Endometrium (tissue), 2 donors: ENCODE data around the gene CYP3A7.
"Not testable (repeated sequence)": the region's sequence is repeated elsewhere in the genome, so short reads cannot be mapped to it uniquely, and the experiment has no call there.

Experiments used
- FAIRE-seq: peaks from 2 replicates; lab custom pipeline; 2012; peaks lifted over from hg19 to GRCh38; lab: Jason Lieb, UNC
- donor health status: control.
- donor health status: control.

The CYP3A7 gene

GRCh38 chr7:99734987-99735386, at the start of gene CYP3A7:
Gene CYP3A7, minus strand, starts transcription at chr7:99735196. Its CDS starts 103 bp downstream, at chr7:99735093.
- no peak for FAIRE-seq

DNA sequence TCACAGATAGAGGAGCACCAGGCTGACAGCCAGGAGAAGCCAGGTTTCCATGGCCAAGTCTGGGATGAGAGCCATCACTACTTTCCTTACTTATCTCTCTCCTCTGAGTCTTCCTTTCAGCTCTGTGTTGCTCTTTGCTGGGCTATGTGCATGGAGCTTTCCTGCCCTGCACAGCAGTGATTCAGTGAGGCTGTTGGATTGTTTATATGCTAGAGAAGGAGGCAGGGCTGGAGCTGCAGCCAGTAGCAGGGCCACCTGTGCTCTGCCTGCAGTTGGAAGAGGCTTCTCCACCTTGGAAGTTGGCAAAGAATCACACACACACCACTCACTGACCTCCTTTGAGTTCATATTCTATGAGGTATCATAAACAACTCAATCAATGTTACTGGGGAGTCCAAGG, 49.0 kb upstream of the CYP3A7 start, which contains the start of gene CYP3A4:
Gene CYP3A4, minus strand, starts transcription at position 178 of the 400 bp plus-strand sequence. Its CDS starts 103 bp downstream, at position 75.
- no peak for FAIRE-seq

- no peak for FAIRE-seq
These were observed 47.3 kb upstream of the CYP3A7 start for GRCh38 chr7:99782012-99782953.

DNA sequence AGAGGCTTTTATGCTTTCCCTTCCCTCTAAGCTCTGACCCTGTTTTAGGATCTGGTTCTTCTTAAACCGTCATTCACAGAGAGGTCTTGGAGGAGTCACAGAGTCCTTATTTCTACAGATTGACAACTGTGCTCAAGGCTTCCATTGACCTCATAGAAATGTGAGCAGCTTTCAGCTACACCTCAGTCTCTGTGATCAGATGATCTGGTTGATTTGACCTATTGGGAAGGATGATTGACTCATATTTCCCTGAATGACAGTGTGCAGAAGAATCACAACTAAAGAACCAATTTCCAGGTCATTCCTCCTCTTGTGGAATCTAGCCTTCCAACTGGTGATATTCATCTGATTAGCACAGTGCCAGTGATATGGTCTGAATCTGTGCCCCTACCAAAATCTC, 45.6 kb upstream of the CYP3A7 start:
- no peak for FAIRE-seq

- FAIRE-seq: no peak
These were observed 45.0 kb upstream of the CYP3A7 start for GRCh38 chr7:99779949-99780348.

- no peak for FAIRE-seq
These were observed 43.9 kb upstream of the CYP3A7 start for GRCh38 chr7:99778880-99779279.

DNA sequence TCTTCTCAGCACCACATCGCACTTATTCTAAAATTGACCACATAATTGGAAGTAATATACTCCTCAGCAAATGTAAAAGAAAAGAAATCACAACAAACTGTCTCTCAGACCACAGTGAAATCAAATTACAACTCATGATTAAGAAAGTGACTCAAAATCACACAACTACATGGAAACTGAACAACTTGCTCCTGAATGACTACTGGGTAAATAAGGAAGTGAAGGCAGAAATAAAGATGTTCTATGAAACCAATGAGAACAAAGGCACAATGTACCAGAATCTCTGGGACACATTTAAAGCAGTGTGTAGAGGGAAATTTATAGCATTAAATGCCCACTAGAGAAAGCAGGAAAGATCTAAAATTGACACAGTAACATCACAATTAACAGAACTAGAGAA, 38.4 kb upstream of the CYP3A7 start:
- FAIRE-seq: not testable (repeated sequence)

GRCh38 chr7:99772565-99772964, 37.6 kb upstream of the CYP3A7 start:
- FAIRE-seq: no peak

- FAIRE-seq: not testable (repeated sequence)
These were observed 34.5 kb upstream of the CYP3A7 start for GRCh38 chr7:99769494-99769893.

DNA sequence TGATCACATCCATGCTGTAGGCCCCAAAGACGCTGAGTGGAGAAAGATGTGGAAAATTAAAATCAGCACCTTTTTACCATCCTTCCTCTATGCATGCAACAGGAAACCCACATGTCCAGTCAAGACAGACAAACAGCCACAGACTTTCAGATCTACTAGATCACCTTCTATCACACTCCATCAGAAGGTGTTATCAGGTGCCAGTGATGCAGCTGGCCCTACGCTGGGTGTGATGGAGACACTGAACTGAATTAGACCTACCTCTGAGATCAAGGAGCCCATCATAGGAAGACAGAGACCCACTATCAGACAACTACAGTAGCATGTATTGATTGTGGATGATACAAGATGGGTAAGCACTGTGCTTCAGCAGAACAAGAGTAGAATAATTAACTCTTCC, 33.5 kb upstream of the CYP3A7 start:
- FAIRE-seq: no peak

GRCh38 chr7:99767662-99768061, 32.7 kb upstream of the CYP3A7 start:
- FAIRE-seq: no peak

DNA sequence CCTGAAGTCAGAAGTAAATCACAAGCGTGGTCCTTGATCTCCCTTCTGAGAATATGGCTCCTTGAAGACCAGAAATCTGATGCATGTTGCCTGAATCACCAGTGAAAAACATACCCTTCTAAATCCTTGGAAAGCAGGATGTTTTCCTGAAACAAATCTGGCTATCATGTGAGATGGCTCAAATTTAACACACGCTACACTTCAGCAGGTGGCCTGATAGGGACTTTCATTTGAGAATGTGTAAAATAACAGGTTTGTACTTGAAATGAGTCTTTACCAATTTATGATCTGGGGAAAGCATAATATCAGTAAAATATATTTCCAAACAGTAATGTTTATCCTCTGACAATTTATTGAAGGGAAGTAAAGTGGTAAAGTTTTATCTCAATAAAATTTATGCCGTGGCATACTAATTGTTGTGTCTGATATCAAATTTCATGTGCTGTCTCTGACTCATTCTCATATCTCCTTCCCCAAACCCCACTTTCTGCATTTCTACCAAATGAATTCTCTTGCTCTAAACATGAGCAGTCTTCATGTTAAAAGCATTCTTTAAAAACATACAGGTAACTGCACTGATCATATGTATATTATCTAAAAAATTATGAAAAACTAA, 31.6 kb upstream of the CYP3A7 start:
- no peak for FAIRE-seq

GRCh38 chr7:99764478-99764877, 29.5 kb upstream of the CYP3A7 start:
- no peak for FAIRE-seq

- FAIRE-seq: no peak
These were observed 27.8 kb upstream of the CYP3A7 start for GRCh38 chr7:99762680-99763327.

GRCh38 chr7:99755085-99755484, 20.1 kb upstream of the CYP3A7 start:
- no peak for FAIRE-seq

- FAIRE-seq: no peak
These were observed 17.4 kb upstream of the CYP3A7 start for GRCh38 chr7:99752356-99752755.

DNA sequence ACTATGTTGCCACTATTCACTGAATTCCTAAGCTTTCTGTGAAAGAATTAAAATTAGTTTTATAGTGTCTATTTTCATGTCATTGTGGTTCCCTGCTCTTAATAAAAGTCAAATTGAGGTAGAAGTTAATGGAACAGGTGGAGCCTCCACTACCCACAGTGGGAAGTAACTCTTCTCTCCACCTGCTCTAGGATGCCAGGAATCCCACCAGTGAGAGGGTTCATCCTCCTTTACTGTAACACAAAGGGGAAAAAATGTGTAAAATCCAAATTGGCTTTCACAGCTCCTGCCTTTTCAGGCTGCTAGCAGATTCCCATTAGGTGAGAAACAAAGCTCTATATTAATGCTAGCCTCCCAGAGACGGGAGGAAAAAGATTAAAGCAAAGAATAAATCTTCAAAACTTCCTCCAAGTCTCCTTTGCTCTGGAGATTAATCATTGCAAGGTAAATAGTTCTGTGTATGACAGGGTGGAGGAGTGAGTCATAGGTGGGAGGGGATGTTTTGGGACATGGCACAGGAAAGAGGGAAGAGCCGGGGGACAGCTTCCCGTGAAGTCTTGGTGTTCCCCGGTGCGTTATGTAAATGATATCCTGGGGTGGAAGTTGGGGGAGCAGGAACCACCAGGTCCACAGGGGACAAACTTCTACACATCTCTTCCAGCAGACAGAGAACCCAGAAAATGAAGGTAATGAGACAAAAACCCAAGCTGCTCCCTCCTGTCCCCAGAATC, 16.5 kb upstream of the CYP3A7 start:
- FAIRE-seq: not testable (repeated sequence)

DNA sequence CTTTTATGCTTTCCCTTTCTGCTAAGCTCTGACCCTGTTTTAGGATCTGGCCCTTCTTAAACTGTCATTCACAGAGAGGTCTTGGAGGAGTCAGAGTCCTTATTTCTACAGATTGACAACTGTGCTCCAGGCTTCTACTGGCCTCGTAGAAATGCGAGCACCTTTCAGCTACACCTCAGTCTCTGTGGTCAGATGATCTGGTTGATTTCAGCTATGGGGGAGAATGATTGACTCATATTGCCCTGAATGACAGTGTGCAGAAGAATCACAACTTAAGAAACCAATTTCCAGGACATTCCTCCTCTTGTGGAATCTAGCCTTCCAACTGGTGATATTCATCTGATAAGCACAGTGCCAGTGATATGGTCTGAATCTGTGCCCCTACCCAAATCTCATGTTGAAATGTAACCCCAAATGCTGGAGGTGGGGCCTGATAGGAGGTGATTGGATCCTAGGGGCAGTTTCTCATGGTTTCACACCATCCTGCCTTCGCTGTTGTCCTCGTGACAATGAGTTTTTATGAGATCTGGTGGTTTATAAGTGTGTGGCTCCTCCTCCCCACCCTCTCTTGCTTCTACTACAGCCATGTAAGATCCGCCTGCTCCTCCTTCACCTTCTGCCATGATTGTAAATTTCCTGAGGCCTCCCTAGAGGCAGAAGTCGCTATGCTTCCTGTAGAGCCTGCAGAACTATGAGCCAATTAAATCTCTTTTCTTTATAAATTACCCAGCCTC, 14.0 kb upstream of the CYP3A7 start:
- no peak for FAIRE-seq

GRCh38 chr7:99746915-99747314, 11.9 kb upstream of the CYP3A7 start:
- FAIRE-seq: not testable (repeated sequence)

DNA sequence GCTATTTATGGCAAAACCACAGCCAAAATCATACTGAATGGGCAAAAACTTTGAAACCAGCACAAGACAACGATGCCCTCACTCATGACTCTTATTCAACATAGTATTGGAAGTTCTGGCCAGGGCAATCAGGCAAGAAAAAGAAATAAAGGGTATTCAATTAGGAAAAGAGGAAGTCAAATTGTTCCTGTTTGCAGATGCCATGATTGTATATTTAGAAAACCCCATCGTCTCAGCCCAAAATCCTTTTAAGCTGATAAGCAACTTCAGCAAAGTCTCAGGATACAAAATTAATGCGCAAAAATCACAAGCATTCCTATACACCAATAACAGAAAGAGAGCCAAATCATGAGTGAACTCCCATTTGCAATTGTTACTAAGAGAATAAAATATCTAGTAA, 10.4 kb upstream of the CYP3A7 start:
- FAIRE-seq: not testable (repeated sequence)

GRCh38 chr7:99742737-99743394, 7.9 kb upstream of the CYP3A7 start:
- FAIRE-seq: no peak
